ENCODE measurements around the gene GDF10. TPM values are rescaled to one million over a fixed set of nuclear protein-coding genes. Genes with fewer than 3 reads are reported as not detected.

The GDF10 gene
- total RNA-seq, 2 experiments from 2014 or later, result 0.16 to 0.22 TPM

- Mint-ChIP-seq H3K36me3 (ENCODE audit: low read depth) (no peaks in the 10 kb centered on the region), H3K27me3 (peaks cover 3% of the 10 kb centered on the region), H3K27ac (no peak overlapping the region), H3K4me3 (no peak overlapping the region), H3K4me1 (ENCODE audit: low read depth) (no peaks in the 10 kb centered on the region), H3K9me3 (no peaks in the 10 kb centered on the region)
- DNase-seq, result no peak
- intact Hi-C loops (cut with DNase I, micrococcal nuclease), result no loop called here
- CTCF ChIA-PET, result no interaction called here
- no peak for ATAC-seq (ENCODE audit: poor library complexity)
- TF ChIP-seq CTCF (IDR thresholded peaks at IDR 0.05), result no peak
- H3K27me3 ChIP-seq (ENCODE audit: control insufficient read depth in 1 of 2, insufficient read depth in 2 of 2, low read length in 2 of 2), result peaks cover 0 to 2% of the 10 kb centered on the region in 2 experiments
- POLR2A ChIA-PET, result no interaction called here
- no peaks in the 10 kb centered on the region for H3K4me1 ChIP-seq (ENCODE audit: insufficient read depth, low read length)
- no peaks in the 10 kb centered on the region for H3K9me3 ChIP-seq (ENCODE audit: control insufficient read depth in 1 of 2, insufficient read depth in 1 of 2, low read length in 2 of 2)
- H3K27ac ChIP-seq (ENCODE audit: low read depth in 1 of 2, low read length in 2 of 2), result no peak overlapping the region
- no peak overlapping the region for H3K4me3 ChIP-seq (ENCODE audit: low read length)
- H3K36me3 ChIP-seq (ENCODE audit: insufficient read depth, low read length), result no peaks in the 10 kb centered on the region
Measured at GRCh38 chr10:47323087-47323486, 23.1 kb downstream of the GDF10 start.

GRCh38 chr10:47323636-47324296, 23.8 kb downstream of the GDF10 start:
- H3K4me3 ChIP-seq (ENCODE audit: low read length), result no peak overlapping the region
- H3K36me3 ChIP-seq (ENCODE audit: insufficient read depth, low read length), result no peaks in the 10 kb centered on the region
- ChIA-PET CTCF (interaction anchor here (1.6 kb wide), 1 partner anchor 17 kb away, joined by 7 read pairs; no protein-coding TSS in a partner anchor), POLR2A (no interaction called here)
- Mint-ChIP-seq H3K4me1 (ENCODE audit: low read depth) (no peaks in the 10 kb centered on the region), H3K9me3 (no peaks in the 10 kb centered on the region), H3K27me3 (peaks cover 3% of the 10 kb centered on the region), H3K4me3 (no peak overlapping the region), H3K27ac (no peak overlapping the region), H3K36me3 (ENCODE audit: low read depth) (no peaks in the 10 kb centered on the region)
- ATAC-seq (ENCODE audit: poor library complexity), result no peak
- intact Hi-C loops (cut with DNase I, micrococcal nuclease), result no loop called here
- H3K27me3 ChIP-seq (ENCODE audit: control insufficient read depth in 1 of 2, insufficient read depth in 2 of 2, low read length in 2 of 2), result peaks cover 0 to 2% of the 10 kb centered on the region in 2 experiments
- no peak for DNase-seq
- no peaks in the 10 kb centered on the region for H3K4me1 ChIP-seq (ENCODE audit: insufficient read depth, low read length)
- no peak for TF ChIP-seq CTCF (IDR thresholded peaks at IDR 0.05)
- no peak overlapping the region for H3K27ac ChIP-seq (ENCODE audit: low read depth in 1 of 2, low read length in 2 of 2)
- H3K9me3 ChIP-seq (ENCODE audit: control insufficient read depth in 1 of 2, insufficient read depth in 1 of 2, low read length in 2 of 2), result peaks cover 0 to 1% of the 10 kb centered on the region in 2 experiments

- Mint-ChIP-seq H3K27me3 (peaks cover 3% of the 10 kb centered on the region), H3K27ac (no peak overlapping the region), H3K4me3 (no peak overlapping the region), H3K4me1 (ENCODE audit: low read depth) (no peaks in the 10 kb centered on the region), H3K9me3 (no peaks in the 10 kb centered on the region), H3K36me3 (ENCODE audit: low read depth) (no peaks in the 10 kb centered on the region)
- intact Hi-C loops (cut with DNase I, micrococcal nuclease), result no loop called here
- H3K27me3 ChIP-seq (ENCODE audit: control insufficient read depth in 1 of 2, insufficient read depth in 2 of 2, low read length in 2 of 2), result peaks cover 0 to 2% of the 10 kb centered on the region in 2 experiments
- no peak for TF ChIP-seq CTCF (IDR thresholded peaks at IDR 0.05)
- H3K27ac ChIP-seq (ENCODE audit: low read depth in 1 of 2, low read length in 2 of 2), result no peak overlapping the region
- no peak overlapping the region for H3K4me3 ChIP-seq (ENCODE audit: low read length)
- H3K36me3 ChIP-seq (ENCODE audit: insufficient read depth, low read length), result no peaks in the 10 kb centered on the region
- peaks cover 0 to 5% of the 10 kb centered on the region in 2 experiments for H3K9me3 ChIP-seq (ENCODE audit: control insufficient read depth in 1 of 2, insufficient read depth in 1 of 2, low read length in 2 of 2)
- ATAC-seq (ENCODE audit: poor library complexity) (no peak), DNase-seq (no peak)
- CTCF ChIA-PET, result no interaction called here
- H3K4me1 ChIP-seq (ENCODE audit: insufficient read depth, low read length), result no peaks in the 10 kb centered on the region
- POLR2A ChIA-PET, result no interaction called here
Measured at GRCh38 chr10:47325303-47326291, 25.6 kb downstream of the GDF10 start.
